SKM-1 (cell line): Measurements from ENCODE around the gene NPFFR2.
"Not testable (repeated sequence)": the region's sequence is repeated elsewhere in the genome, so short reads cannot be mapped to it uniquely, and the experiment has no call there.

Experiments used
- DNase-seq: peaks from one replicate; lab custom pipeline; 2025; ENCODE audit not compliant: unreplicated experiment; lab: John Stamatoyannopoulos, UW

The NPFFR2 gene

GRCh38 chr4:72111863-72112262 lies 80.1 kb downstream of the NPFFR2 start:
- no peak for DNase-seq

DNA sequence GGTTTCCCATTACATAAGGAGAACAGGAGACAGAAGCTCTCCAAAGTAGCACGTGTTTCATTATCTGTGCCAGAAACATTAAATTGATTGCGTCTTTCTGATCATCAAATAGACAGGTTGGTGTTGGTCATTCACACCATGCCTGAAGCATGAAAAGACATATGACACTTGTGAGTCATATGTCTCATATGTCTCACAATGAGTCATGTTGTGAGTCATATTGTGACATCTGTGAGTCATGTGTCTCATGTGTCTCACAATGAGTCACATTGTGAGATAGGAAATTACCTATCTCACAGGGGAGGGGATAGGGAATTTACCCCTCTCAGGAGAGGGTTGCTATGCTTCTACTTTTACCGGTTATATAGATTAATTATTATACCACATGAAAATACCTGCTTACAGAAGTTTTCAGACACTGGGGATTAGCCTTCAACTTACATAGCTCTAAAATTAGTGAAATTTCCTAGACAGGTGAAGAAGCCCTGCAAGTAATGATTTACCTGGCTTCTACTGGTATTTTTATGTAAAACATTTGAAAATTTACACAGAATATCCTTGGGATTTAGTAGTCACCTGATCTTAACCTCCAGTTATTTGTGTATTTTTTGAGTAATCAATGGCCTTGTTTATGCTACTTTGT lies 80.8 kb downstream of the NPFFR2 start:
- DNase-seq = no peak

DNA sequence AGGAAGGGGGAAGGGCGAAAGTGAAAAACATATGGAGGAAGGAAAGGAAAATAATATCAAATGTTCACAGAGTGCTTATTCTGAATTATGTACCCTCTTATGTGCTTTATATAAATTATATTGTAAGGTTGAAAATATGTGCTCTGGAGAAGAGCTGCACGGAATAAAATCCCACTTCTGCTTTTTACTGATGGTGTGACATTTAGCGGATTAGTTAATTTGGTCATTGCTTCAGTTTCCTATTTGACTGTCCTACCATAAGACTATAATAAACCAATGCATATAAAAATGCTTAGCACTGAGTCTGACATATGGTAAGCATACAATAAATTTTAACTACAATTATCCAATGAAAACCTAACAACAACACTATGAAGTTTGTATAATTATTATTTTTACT lies 86.2 kb downstream of the NPFFR2 start:
- no peak for DNase-seq

DNA sequence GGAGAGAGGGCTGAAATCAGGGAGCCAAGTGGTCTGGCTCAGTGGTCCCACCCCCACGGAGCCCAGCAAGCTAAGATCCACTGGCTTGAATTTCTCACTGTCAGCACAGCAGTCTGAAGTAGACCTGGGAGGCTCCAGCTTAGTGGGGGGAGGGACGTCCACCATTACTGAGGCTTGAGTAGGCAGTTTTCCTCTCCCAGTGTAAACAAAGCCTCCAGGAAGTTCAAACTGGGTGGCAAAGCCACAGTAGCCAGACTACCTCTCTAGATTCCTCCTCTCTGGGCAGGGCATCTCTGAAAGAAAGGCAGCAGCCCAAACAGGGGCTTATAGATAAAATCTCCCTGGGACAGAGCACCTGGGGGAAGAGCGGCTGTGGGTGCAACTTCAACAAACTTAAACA lies 88.1 kb downstream of the NPFFR2 start:
- DNase-seq = no peak

- no peak for DNase-seq
These were observed 96.9 kb downstream of the NPFFR2 start for GRCh38 chr4:72128741-72129140.

DNA sequence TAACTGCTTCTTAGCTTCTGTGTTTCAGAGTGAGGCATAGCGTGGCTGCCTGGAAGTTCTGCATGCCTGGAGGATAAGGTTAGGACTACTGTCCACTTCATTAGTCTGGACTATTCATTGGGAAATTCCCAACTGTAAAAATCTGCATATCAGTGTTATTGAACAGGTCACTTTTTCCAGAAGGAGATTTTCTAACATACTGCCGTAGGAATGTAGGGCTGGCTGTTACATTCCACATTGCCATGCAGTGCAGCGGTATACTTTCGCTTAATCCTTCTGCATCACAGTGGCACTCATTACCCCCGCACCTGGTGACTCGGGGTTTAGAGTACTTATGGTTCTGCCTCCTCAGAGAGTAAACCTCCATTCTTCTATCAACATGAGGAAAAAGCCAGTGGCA lies 104.6 kb downstream of the NPFFR2 start:
- DNase-seq = no peak

GRCh38 chr4:72139997-72140396 lies 108.2 kb downstream of the NPFFR2 start:
- DNase-seq = not testable (repeated sequence)

GRCh38 chr4:72144241-72144640 lies 112.4 kb downstream of the NPFFR2 start:
- DNase-seq = no peak

GRCh38 chr4:72152731-72153130 lies 120.9 kb downstream of the NPFFR2 start:
- no peak for DNase-seq

GRCh38 chr4:72153634-72154033 lies 121.8 kb downstream of the NPFFR2 start:
- DNase-seq = not testable (repeated sequence)

- DNase-seq = not testable (repeated sequence)
These were observed 137.5 kb downstream of the NPFFR2 start for GRCh38 chr4:72169285-72169684.

DNA sequence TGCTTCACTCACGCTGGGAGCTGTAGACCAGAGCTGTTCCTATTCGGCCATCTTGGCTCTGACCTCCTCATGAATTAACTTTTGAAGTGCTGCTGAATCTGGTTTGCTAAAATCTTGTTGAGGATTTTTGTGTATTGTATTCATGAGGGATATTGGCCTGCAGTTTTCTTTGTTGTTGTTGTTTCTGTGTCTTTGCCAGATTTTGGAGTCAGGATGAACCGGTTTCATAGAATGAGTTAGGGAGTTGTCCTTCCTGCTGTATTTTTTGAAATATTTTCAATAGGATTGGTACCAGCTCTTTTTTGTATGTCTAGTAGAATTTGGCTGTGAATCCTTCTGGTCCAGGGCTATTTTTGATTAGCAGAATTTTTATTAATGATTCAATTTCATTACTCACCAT lies 138.1 kb downstream of the NPFFR2 start:
- no peak for DNase-seq

GRCh38 chr4:72171761-72172160 lies 140.0 kb downstream of the NPFFR2 start:
- DNase-seq = no peak

DNA sequence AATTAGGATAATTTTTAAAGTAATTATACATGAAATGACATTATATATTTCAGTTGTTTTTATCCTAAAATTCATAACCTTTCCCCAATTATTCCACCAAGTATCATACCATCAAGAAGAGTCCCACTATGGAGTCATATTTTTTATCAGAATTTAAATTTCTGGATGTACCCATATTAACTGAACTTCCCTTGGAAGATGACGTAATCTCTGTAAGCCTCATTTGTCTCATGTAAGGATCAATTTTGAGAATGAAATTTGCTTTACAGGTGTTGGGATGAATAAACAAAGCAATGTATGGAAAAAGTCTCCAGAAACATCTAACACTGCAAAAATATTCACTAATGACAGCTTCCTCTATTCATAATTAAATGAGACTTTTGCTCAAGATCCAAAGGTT lies 147.5 kb downstream of the NPFFR2 start:
- no peak for DNase-seq

- no peak for DNase-seq
These were observed 154.9 kb downstream of the NPFFR2 start for GRCh38 chr4:72186714-72187113.

DNA sequence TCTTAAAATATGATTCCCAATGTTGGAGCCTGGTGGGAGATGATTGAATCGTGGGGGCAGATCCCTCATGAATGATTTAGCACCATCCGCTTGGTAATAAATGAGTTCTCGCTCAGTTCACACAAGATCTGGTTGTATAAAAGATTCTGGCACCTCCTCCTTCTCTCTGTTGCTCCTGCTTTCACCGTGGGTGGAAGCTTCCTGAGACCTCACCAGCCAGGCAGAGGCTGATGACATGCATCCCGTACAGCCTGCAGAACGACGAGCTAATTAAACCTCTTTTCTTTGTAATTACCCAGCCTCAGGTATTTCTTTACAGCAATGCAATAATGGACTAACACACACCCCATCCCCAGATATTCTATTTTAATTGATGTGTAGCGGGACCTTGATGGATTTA lies 162.2 kb downstream of the NPFFR2 start:
- DNase-seq = no peak

DNA sequence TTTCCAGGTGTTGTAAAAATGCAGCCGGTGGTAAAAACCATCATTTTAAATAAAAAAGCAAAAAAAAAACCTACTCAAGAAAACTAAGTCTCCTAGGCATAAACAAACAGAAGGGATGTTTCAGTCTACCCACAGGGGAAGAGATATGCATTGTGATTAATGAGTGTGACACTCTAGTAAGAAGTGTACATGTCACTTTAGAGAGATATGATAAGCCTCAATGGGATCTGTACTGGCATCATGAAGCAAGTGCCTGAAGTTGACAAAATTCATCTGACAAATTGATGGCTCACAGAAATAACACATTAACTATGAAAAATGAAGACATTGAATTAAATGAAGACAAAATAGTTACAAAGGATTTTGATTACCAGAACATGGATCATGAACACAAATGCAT lies 162.7 kb downstream of the NPFFR2 start:
- no peak for DNase-seq
